HG03103 (cell line): ENCODE results near the gene LCN2.

Source experiments
- ATAC-seq: cut with Tn5 transposase; IDR thresholded peaks from one replicate; pipeline ENCODE4 v1.9.1; 2021; ENCODE audit warnings: low read depth; ENCODE audit not compliant: unreplicated experiment

Gene LCN2

DNA sequence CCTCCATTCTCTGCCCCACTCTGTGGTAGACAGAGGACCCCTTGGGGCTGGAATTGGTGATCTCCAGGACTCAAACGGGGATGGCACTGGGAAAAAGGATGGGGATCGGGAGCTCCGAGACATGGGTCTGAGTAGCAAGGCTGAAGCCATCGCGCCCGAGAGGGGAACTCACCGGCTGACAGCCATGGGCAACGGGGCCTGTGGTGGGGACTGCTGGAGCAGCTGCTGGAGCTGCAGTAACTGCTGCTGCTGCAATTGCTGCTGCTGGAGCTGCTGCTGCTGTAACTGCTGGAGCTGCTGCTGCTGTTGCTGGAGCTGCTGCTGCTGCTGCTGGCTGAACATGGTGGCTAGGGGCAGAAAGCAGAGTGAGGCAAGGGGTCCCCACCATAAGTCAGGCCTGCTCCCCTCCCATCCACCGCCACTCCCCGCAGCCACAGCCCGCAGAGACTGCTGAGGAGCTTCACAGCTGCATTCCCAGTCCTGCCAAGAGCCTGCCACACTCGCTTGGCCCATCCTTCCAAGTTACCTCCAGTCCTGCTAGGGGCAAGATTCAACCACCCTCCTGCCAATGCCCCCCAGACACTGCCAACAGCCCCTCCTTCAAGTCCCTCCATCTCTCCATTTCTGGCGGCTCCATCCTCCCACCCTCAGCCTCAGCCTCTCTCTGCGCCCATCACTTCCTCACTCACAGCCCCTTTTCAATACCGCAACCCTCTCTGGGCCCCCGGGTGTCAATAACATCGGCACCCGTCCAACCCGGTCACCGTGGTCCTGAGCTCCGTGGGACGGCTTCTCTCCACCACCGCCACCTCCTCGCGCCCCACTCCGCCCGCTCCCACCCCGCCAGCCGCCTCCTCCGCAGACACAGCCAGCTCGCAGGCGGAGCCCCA lies 41.5 kb downstream of the LCN2 start:
- no peak for ATAC-seq

DNA sequence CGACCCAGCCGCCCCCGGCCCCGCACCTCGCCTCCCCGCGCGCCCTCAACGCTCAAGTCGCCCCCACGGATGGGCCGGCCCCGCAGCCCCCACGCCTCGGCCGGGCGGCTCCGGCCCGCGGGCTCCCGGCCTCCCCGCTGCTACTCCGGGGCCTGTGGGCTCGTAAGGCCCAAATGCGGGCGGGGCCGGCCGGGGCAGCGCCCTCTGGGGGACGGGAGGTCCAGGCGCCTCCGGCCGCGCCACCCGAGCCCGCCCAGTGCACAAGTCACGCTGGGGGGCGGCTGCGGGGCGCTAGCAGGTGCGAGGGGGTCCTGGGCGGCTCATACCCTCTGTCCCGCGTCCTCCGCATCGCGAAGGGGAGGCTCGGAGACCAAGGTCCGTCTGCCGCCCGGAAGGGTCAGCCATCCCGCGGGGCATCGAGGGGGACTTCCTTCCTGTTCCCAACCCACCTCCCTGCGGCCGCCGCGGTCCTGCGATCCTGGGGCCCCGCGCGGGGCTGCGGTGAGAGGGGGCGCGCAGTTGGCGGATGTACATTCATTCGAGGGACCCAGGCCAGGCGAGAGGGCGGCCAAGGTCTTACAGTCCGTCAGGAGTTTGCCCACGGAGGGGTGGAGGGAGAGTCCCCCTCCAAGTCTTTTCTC lies 42.3 kb downstream of the LCN2 start, which contains the start of gene CIZ1:
CIZ1 (minus strand) TSS at position 167 of the 641 bp plus-strand sequence. CDS start 715 bp downstream, outside the sequence.
- ATAC-seq, result no peak

DNA sequence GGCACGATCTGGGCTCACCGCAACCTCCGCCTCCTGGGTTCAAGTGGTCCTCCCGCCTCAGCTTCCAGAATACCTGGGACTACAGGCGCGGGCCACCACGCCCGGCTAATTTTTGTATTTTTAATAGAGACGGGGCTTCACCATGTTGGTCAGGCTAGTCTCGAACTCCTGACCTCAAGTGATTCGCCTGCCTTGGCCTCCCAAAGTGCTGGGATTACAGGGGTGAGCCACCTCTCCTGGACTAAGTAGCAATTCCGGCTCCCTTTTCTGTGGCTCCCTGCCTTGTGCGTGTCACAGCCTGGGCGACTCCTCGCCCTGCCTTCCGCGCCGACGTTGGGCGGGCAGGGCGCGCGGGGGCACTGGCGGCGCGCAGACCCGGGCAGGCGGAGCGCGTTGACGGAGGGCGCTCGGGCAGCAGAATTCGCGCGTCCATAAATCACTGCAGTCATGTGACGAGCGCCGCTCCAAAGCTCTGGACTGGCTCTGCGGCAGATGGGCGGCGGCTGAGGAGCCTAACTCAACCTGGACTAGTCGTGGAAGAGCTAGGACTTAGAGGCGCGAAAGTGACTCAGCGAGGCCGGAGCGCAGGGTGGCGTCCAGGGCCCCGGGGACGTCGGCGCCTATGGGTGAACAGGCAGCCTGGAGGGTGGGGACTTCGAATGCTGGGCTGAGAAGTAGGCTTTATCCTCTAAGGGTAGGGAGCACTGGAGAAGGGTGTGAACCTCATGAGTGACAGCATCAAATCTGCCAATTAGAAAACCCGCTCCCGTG lies 43.5 kb downstream of the LCN2 start:
- ATAC-seq, result no peak

DNA sequence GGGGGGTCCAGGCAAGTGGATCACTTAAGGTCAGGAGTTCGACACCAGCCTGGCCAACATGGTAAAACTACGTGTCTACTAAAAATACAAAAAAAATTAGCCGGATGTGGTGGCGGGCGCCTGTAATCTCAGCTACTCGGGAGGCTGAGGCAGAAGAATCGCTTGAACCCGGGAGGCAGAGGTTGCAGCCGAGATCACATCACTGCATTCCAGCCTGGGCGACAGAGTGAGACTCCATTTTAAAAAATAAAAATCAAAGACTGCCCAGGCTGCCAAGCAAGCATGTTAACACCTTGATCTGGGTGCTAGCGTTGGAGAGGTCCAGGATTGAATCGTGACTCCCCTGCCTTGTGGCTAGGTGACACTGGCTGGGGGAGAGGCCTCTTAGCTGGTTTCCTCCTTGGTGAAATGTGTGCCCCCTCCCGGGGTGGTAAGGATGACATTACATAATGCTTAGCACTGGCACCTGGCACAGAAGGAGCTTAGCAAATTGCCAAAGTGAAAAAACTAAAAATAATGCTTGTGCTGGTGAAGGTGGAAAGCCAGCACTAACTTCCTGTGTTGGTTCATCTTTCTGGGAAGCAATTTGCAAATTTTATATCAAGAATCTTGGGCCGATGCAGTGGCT lies 44.3 kb downstream of the LCN2 start:
- no peak for ATAC-seq

DNA sequence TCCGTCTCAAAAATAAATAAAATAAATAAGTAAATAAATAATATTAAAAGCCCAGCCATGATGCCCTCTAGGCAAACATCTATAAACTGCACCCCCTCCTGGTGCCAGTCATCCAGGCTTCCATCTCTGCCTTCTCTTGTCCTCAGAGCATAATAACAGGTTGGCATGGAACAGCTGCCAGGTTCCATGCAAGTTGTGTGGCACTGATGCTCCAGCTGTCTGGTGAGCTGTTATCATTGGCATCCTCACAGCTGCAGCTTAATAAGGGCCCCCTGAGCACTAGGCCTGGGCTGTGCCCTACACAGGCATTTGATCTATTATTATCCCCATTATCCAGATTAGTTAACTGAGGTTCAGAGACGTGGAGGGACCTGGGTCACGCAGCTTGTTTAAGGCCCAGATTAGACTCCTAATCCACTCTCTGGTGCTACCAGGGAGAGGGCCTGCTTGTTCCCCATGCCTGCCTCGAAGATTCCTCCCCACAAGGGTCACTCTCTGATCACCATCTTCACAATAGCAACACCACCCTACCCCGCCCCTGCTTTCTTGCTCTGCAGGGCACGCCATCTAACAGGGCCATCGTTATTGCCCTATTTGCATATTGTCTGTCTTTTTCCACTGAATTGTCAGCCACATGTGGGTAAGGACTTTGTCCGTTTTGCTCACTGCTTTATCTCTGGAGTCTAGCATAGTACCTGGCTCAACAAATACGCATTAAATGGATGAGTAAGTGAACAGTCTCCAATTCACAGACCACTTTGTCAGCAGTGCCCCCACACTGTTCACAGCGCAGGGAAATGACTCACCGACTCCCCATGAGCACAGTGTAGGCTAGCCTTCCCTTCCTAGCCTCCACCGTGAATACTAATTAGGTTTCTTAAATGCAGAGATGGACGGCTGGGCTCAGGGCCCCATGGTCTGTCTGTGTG lies 52.5 kb downstream of the LCN2 start:
- no peak for ATAC-seq

DNA sequence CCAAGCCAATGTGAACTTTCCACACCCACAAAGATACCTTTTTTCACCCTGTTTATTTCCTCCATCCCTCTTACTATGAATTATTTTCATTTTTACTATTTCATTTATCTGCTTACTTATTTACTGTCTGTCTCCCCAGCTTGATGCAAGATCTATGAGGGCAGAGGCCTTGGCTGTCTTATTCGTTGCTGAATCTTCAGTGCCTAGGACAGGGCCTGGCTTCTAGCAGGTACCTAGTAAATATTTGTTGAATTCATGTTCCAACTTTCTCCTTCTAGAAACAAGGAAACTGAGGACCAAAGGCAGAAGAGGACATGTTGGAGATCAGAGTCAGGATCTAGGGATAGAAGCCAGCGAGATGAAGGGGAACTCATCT lies 53.4 kb downstream of the LCN2 start:
- ATAC-seq, result no peak
